GM10248 (cell line): Measurements from ENCODE around the gene CDH2.

ENCODE experiments used
- CTCF ChIA-PET: fragments of 300-600 bp; sonication (Branson Sonifier 250); formaldehyde crosslinking; extraction: SDS; loops from one replicate; lab custom pipeline; 2021; ENCODE audit warnings: antibody characterized with exemption; lab: Yijun Ruan, JAX
- POLR2A ChIA-PET: fragments of 350-650 bp; sonication (Branson Sonifier 250); formaldehyde crosslinking; extraction: SDS; loops from one replicate; lab custom pipeline; 2020; ENCODE audit warnings: antibody characterized with exemption; lab: Yijun Ruan, JAX
- DNase-seq: peaks from one replicate; pipeline ENCODE4 v3.0.0; 2012; ENCODE audit errors: extremely low spot score
- CTCF ChIP-seq: IDR thresholded peaks from 2 replicates; pipeline ENCODE4 v1.5.1; 2012; ENCODE audit warnings: mild to moderate bottlenecking, low read depth; ENCODE audit errors: extremely low read depth, missing control alignments, control extremely low read depth

The CDH2 gene

GRCh38 chr18:28198620-28199019 lies 21.7 kb upstream of the CDH2 start:
- ChIA-PET POLR2A (no interaction called here), CTCF (no interaction called here)
- DNase-seq: no peak
- TF ChIP-seq CTCF: no peak

- no peak for DNase-seq
- no peak for TF ChIP-seq CTCF
- ChIA-PET POLR2A (no interaction called here), CTCF (no interaction called here)
These were observed 16.3 kb upstream of the CDH2 start for GRCh38 chr18:28193177-28193778.

GRCh38 chr18:28189400-28190239 lies 12.7 kb upstream of the CDH2 start:
- DNase-seq: peak; percentile 30
- CTCF ChIA-PET: no interaction called here
- POLR2A ChIA-PET: no interaction called here

GRCh38 chr18:28185121-28185520 lies 8.2 kb upstream of the CDH2 start:
- no peak for DNase-seq
- no peak for TF ChIP-seq CTCF
- ChIA-PET CTCF (no interaction called here), POLR2A (no interaction called here)

More at GRCh38 chr18:28189400-28190239, 12.7 kb upstream of the CDH2 start:
- peak; percentile 51 for TF ChIP-seq CTCF

- CTCF ChIA-PET: no interaction called here
- no peak for TF ChIP-seq CTCF
- no peak for DNase-seq
- POLR2A ChIA-PET: no interaction called here
These were observed 6.6 kb upstream of the CDH2 start for GRCh38 chr18:28183418-28184078.

- CTCF ChIA-PET: no interaction called here
These were observed 4.7 kb upstream of the CDH2 start for GRCh38 chr18:28181616-28182015.

More at GRCh38 chr18:28181616-28182015, 4.7 kb upstream of the CDH2 start:
- POLR2A ChIA-PET: no interaction called here
- TF ChIP-seq CTCF: no peak
- no peak for DNase-seq
